H9 (cell line): ENCODE results near the gene CDC45. TPM values are rescaled to one million over a fixed set of nuclear protein-coding genes. Genes with fewer than 3 reads are reported as not detected.

ENCODE experiments used
- DNase-seq: peaks from one replicate; pipeline ENCODE4 v3.0.0-alpha.2; 2017
- H2AFZ ChIP-seq: one replicate; pipeline ENCODE4 v1.6.1; 2013; ENCODE audit warnings: mild to moderate bottlenecking, low read length, control low read depth, moderate library complexity
- H2AK5ac ChIP-seq: 2 replicates; pipeline ENCODE4 v1.6.1; 2013; ENCODE audit warnings: low read length, control low read depth, mixed read lengths; ENCODE audit not compliant: insufficient read length
- H2BK120ac ChIP-seq: one replicate; pipeline ENCODE4 v1.6.1; 2013; ENCODE audit warnings: low read depth, mild to moderate bottlenecking, low read length, control low read depth, inconsistent platforms; ENCODE audit not compliant: poor library complexity, severe bottlenecking
- H2BK12ac ChIP-seq: 2 replicates; pipeline ENCODE4 v1.6.1; 2013; ENCODE audit warnings: low read length, control low read depth, mixed read lengths, low read depth; ENCODE audit not compliant: insufficient read length
- H2BK15ac ChIP-seq: 2 replicates; pipeline ENCODE4 v1.6.1; 2013; ENCODE audit warnings: low read depth, low read length, control low read depth
- H2BK20ac ChIP-seq: one replicate; pipeline ENCODE4 v1.6.1; 2013; ENCODE audit warnings: low read depth, mild to moderate bottlenecking, low read length, control low read depth, inconsistent platforms; ENCODE audit not compliant: poor library complexity, severe bottlenecking
- H2BK5ac ChIP-seq: 2 replicates; pipeline ENCODE4 v1.6.1; 2013; ENCODE audit warnings: low read length, control low read depth, mixed read lengths; ENCODE audit not compliant: insufficient read length
- H3K14ac ChIP-seq: 2 replicates; pipeline ENCODE4 v1.6.1; 2013; ENCODE audit warnings: low read length, control low read depth; ENCODE audit not compliant: insufficient read depth
- H3K18ac ChIP-seq: 2 replicates; pipeline ENCODE4 v1.6.1; 2013; ENCODE audit warnings: low read depth, mild to moderate bottlenecking, mixed read lengths, low read length, control low read depth; ENCODE audit not compliant: insufficient read length
- H3K23ac ChIP-seq: 2 replicates; pipeline ENCODE4 v1.6.1; 2013; ENCODE audit warnings: low read length, control low read depth, mixed read lengths, low read depth; ENCODE audit not compliant: insufficient read length
- H3K23me2 ChIP-seq: 2 replicates; pipeline ENCODE4 v1.6.1; 2013; ENCODE audit warnings: low read depth, mild to moderate bottlenecking, mixed read lengths, low read length, control low read depth; ENCODE audit not compliant: insufficient read length, poor library complexity, severe bottlenecking
- H3K27ac ChIP-seq: 2 replicates; pipeline ENCODE4 v1.5.1; 2013; ENCODE audit warnings: low read length, control low read depth, mixed read lengths, low read depth; ENCODE audit not compliant: insufficient read length
- H3K27me3 ChIP-seq: 2 replicates; pipeline ENCODE4 v1.6.1; 2013; ENCODE audit warnings: low read length, control low read depth, inconsistent platforms; ENCODE audit not compliant: insufficient read depth
- H3K4ac ChIP-seq: 2 replicates; pipeline ENCODE4 v1.6.1; 2013; ENCODE audit warnings: low read depth, mild to moderate bottlenecking, control low read depth, inconsistent platforms, low read length, moderate library complexity
- H3K4me1 ChIP-seq: 2 replicates; pipeline ENCODE4 v1.6.1; 2013; ENCODE audit warnings: low read length, control low read depth, inconsistent platforms; ENCODE audit not compliant: insufficient read depth
- H3K4me2 ChIP-seq: 2 replicates; pipeline ENCODE4 v1.6.1; 2013; ENCODE audit warnings: low read length, control low read depth, mixed read lengths; ENCODE audit not compliant: insufficient read length, insufficient read depth
- H3K56ac ChIP-seq: 2 replicates; pipeline ENCODE4 v1.6.1; 2013; ENCODE audit warnings: low read depth, mild to moderate bottlenecking, mixed read lengths, low read length, control low read depth; ENCODE audit not compliant: insufficient read length
- H3K79me1 ChIP-seq: 2 replicates; pipeline ENCODE4 v1.6.1; 2013; ENCODE audit warnings: low read depth, mild to moderate bottlenecking, moderate library complexity, low read length, control low read depth, inconsistent platforms; ENCODE audit not compliant: insufficient read depth, poor library complexity, severe bottlenecking
- H3K79me2 ChIP-seq: 2 replicates; pipeline ENCODE4 v1.6.1; 2013; ENCODE audit warnings: low read length, control low read depth, inconsistent platforms; ENCODE audit not compliant: insufficient read depth
- H3K9ac ChIP-seq: 2 replicates; pipeline ENCODE4 v1.6.1; 2013; ENCODE audit warnings: low read length, control low read depth, mixed read lengths; ENCODE audit not compliant: insufficient read length; ENCODE audit errors: extremely low read depth
- H3K9me3 ChIP-seq: one replicate; pipeline ENCODE4 v1.6.1; 2013; ENCODE audit warnings: low read depth, low read length, inconsistent platforms; ENCODE audit not compliant: control insufficient read depth
- H3T11ph ChIP-seq: one replicate; pipeline ENCODE4 v1.6.1; 2013; ENCODE audit warnings: mild to moderate bottlenecking, low read length, control low read depth, inconsistent platforms
- H4K20me1 ChIP-seq: one replicate; pipeline ENCODE4 v1.6.1; 2013; ENCODE audit not compliant: control insufficient read depth, insufficient read length, insufficient read depth
- H4K5ac ChIP-seq: 2 replicates; pipeline ENCODE4 v1.6.1; 2013; ENCODE audit warnings: low read depth, mild to moderate bottlenecking, mixed read lengths, low read length, control low read depth; ENCODE audit not compliant: insufficient read length
- H4K8ac ChIP-seq: replicated peaks from 2 replicates; pipeline ENCODE4 v1.6.1; 2013; ENCODE audit warnings: low read length, control low read depth, mixed read lengths, low read depth; ENCODE audit not compliant: insufficient read length
- H4K91ac ChIP-seq: 2 replicates; pipeline ENCODE4 v1.6.1; 2013; ENCODE audit warnings: low read depth, mild to moderate bottlenecking, moderate library complexity, mixed read lengths, low read length, control low read depth; ENCODE audit not compliant: insufficient read length
- H3K27ac Mint-ChIP-seq, 3 experiments: 2 replicates in 2 of 3; 3 replicates in 1 of 3; pipeline ENCODE4 v1.8.0; 2020 to 2021; ENCODE audit warnings: mixed read lengths in 3 of 3, mild to moderate bottlenecking in 1 of 3, moderate library complexity in 1 of 3
- H3K27me3 Mint-ChIP-seq: 2 replicates; pipeline ENCODE4 v1.8.0; 2021; ENCODE audit warnings: low read depth, mild to moderate bottlenecking, moderate library complexity, mixed read lengths
- H3K36me3 Mint-ChIP-seq, 3 experiments: 2 replicates in 2 of 3; 3 replicates in 1 of 3; pipeline ENCODE4 v1.8.0; 2020 to 2021; ENCODE audit warnings: low read depth in 3 of 3, mixed read lengths in 3 of 3; ENCODE audit not compliant: insufficient read depth in 1 of 3
- H3K4me1 Mint-ChIP-seq, 2 experiments: 2 replicates each; pipeline ENCODE4 v1.8.0; 2020; ENCODE audit warnings: mixed read lengths in 2 of 2
- H3K4me3 Mint-ChIP-seq, 2 experiments: 2 replicates in 1 of 2; 3 replicates in 1 of 2; pipeline ENCODE4 v1.8.0; 2020 to 2021; ENCODE audit warnings: mild to moderate bottlenecking in 2 of 2, mixed read lengths in 2 of 2, moderate library complexity in 1 of 2
- H3K9me3 Mint-ChIP-seq, 2 experiments: 2 replicates in 1 of 2; 3 replicates in 1 of 2; pipeline ENCODE4 v1.8.0; 2020; ENCODE audit warnings: mild to moderate bottlenecking in 2 of 2, mixed read lengths in 2 of 2, moderate library complexity in 1 of 2
- CTCF ChIP-seq: fragments of 200-600 bp; sonication (generic); conservative IDR thresholded peaks from 3 replicates; pipeline ENCODE4 v1.8.0; 2021; ENCODE audit warnings: antibody characterized with exemption, mild to moderate bottlenecking
- WGBS: extraction: QIAGEN DNeasy Blood & Tissue Kit; methylation state at CpG from one replicate; pipeline ENCODE4 v1.1.7; 2013; ENCODE audit warnings: missing lambda C conversion rate, low lambda C conversion rate, mixed read lengths; ENCODE audit not compliant: insufficient read length; ENCODE audit errors: extremely low coverage; 5-methylcytosine and 5-hydroxymethylcytosine counted together
- total RNA-seq: library from RNA; stranded (reverse); gene quantifications from 2 replicates; pipeline ENCODE4 v1.2.1, GENCODE V29; 2021

Gene CDC45
- total RNA-seq, 1 experiment from 2014 or later, result 35.7 TPM

- H3K23ac ChIP-seq, result no peak overlapping the region
- H4K20me1 ChIP-seq, result no peaks in the 10 kb centered on the region
- no peaks in the 10 kb centered on the region for H3K27me3 Mint-ChIP-seq
- peaks cover 4 to 13% of the 10 kb centered on the region in 2 experiments for H3K4me1 Mint-ChIP-seq
- H2BK120ac ChIP-seq, result no peak overlapping the region
- H3T11ph ChIP-seq, result no peak overlapping the region
- no peaks in the 10 kb centered on the region for H3K4me1 ChIP-seq
- no peak overlapping the region for H2AK5ac ChIP-seq
- H3K4me3 Mint-ChIP-seq, result no peak overlapping the region
- H2BK5ac ChIP-seq, result no peak overlapping the region
- H3K23me2 ChIP-seq, result no peaks in the 10 kb centered on the region
- WGBS, result no CpG with 5 or more reads among the region's 5 CpGs
- H4K91ac ChIP-seq, result no peak overlapping the region
- H3K9me3 ChIP-seq, result no peaks in the 10 kb centered on the region
- no peak for DNase-seq
- H3K79me2 ChIP-seq, result no peaks in the 10 kb centered on the region
- H3K4me2 ChIP-seq, result no peak overlapping the region
- peaks cover 35 to 84% (median 60%) of the 10 kb centered on the region in 3 experiments for H3K36me3 Mint-ChIP-seq
- no peaks in the 10 kb centered on the region for H3K79me1 ChIP-seq
- peak overlapping the region in 1 of 3 experiments; percentile 21; a peak in 1 of 7 replicates for H3K27ac Mint-ChIP-seq
- H4K5ac ChIP-seq, result no peak overlapping the region
- H3K9me3 Mint-ChIP-seq, result no peaks in the 10 kb centered on the region
- H2BK20ac ChIP-seq, result no peak overlapping the region
- TF ChIP-seq CTCF, result no peak
- no peaks in the 10 kb centered on the region for H3K27me3 ChIP-seq
- no peak overlapping the region for H3K56ac ChIP-seq
- no peak overlapping the region for H3K14ac ChIP-seq
- H3K27ac ChIP-seq, result no peak overlapping the region
- no peak overlapping the region for H3K9ac ChIP-seq
- no peak overlapping the region for H3K4ac ChIP-seq
- no peak overlapping the region for H2BK15ac ChIP-seq
- no peak overlapping the region for H2AFZ ChIP-seq
- no peak overlapping the region for H3K18ac ChIP-seq
- H4K8ac ChIP-seq, result no peak overlapping the region
- H2BK12ac ChIP-seq, result no peak overlapping the region
Measured at GRCh38 chr22:19453718-19454117, 26.0 kb upstream of the CDC45 start.
